Globus pallidus (tissue), 1 donor: ENCODE results near the gene IFT25.
"Not testable (repeated sequence)": the region's sequence is repeated elsewhere in the genome, so short reads cannot be mapped to it uniquely, and the experiment has no call there.

Source experiments
- DNase-seq: peaks from one replicate; pipeline ENCODE4 v3.0.0-alpha.2; 2015; ENCODE audit warnings: low spot score

IFT25 gene

GRCh38 chr1:53883600-53883999, 61.9 kb downstream of the IFT25 start:
- not testable (repeated sequence) for DNase-seq

DNA sequence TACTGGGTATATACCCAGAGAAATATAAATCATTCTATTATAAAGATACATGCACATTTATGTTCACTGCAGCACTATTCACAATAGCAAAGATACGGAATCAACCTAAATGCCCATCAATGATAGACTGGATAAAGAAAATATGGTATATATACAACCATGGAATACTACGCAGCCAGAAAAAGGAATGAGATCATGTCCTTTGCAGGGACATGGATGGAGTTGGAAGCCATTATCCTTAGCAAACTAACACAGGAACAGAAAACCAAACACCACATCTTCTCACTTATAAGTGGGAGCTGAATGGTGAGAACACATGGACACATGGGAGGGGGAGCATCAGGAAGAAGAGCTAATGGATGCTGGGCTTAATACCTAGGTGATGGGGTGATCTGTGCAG, 63.6 kb downstream of the IFT25 start:
- DNase-seq: not testable (repeated sequence)

- no peak for DNase-seq
Measured at GRCh38 chr1:53878492-53879105, 66.9 kb downstream of the IFT25 start.

DNA sequence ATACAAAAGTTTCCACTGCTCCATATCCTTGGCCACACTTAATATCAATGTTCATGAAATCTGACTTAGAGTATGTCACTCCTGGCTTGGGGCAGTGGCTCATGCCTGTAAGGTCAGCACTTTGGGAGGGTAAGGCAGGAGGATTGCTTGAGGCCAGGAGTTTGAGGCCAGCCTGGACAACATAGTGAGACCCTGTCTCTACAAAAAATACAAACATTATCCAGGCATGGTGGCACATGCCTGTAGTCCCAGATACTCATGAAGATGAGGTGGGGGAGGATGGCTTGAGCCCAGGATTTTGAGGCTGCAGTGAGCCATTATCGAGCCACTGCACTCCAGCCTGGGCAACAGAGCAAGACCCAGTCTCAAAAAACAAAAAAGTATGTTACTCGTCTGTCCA, 70.3 kb downstream of the IFT25 start:
- not testable (repeated sequence) for DNase-seq

GRCh38 chr1:53871773-53872484, 73.6 kb downstream of the IFT25 start:
- no peak for DNase-seq
